Mesendoderm (in vitro differentiated cells): ENCODE results near the gene SAMD5.
A peak's percentile ranks its signal among the peaks of the same experiment; 100 is the strongest.

Experiments
- DNase-seq: peaks from one replicate; pipeline ENCODE4 v3.0.0; 2013
- H2AK5ac ChIP-seq: 2 replicates; pipeline ENCODE4 v1.6.1; 2013; ENCODE audit warnings: low read length, inconsistent platforms
- H2BK120ac ChIP-seq: 2 replicates; pipeline ENCODE4 v1.6.1; 2013; ENCODE audit warnings: low read depth, mild to moderate bottlenecking, low read length, moderate library complexity, mixed read lengths
- H2BK15ac ChIP-seq: replicated peaks from 2 replicates; pipeline ENCODE4 v1.6.1; 2013; ENCODE audit warnings: low read depth, mild to moderate bottlenecking, moderate library complexity
- H2BK5ac ChIP-seq: 2 replicates; pipeline ENCODE4 v1.6.1; 2013; ENCODE audit warnings: low read length, inconsistent platforms
- H3K18ac ChIP-seq: 2 replicates; pipeline ENCODE4 v1.6.1; 2013; ENCODE audit warnings: mild to moderate bottlenecking, low read length, mixed read lengths
- H3K23ac ChIP-seq: one replicate; pipeline ENCODE4 v1.6.1; 2013; ENCODE audit warnings: low read length
- H3K27ac ChIP-seq: 2 replicates; pipeline ENCODE4 v1.5.1; 2013; ENCODE audit warnings: low read depth, mild to moderate bottlenecking, inconsistent platforms, low read length, moderate library complexity
- H3K27me3 ChIP-seq: 2 replicates; pipeline ENCODE4 v1.6.1; 2013; ENCODE audit warnings: low read length, control low read depth, mild to moderate bottlenecking, inconsistent platforms; ENCODE audit not compliant: insufficient read depth, poor library complexity
- H3K36me3 ChIP-seq: 2 replicates; pipeline ENCODE4 v1.6.1; 2013; ENCODE audit warnings: low read length, inconsistent platforms; ENCODE audit not compliant: control insufficient read depth, insufficient read depth
- H3K4ac ChIP-seq: one replicate; pipeline ENCODE4 v1.6.1; 2013; ENCODE audit warnings: low read depth, mild to moderate bottlenecking, low read length, moderate library complexity
- H3K4me1 ChIP-seq: 2 replicates; pipeline ENCODE4 v1.6.1; 2013; ENCODE audit warnings: low read depth, low read length, inconsistent platforms; ENCODE audit not compliant: control insufficient read depth
- H3K4me2 ChIP-seq: 2 replicates; pipeline ENCODE4 v1.6.1; 2013; ENCODE audit warnings: low read length
- H3K4me3 ChIP-seq: 2 replicates; pipeline ENCODE4 v1.5.1; 2013; ENCODE audit warnings: mild to moderate bottlenecking, low read length
- H3K56ac ChIP-seq: one replicate; pipeline ENCODE4 v1.6.1; 2013; ENCODE audit warnings: low read length
- H3K79me1 ChIP-seq: 2 replicates; pipeline ENCODE4 v1.6.1; 2013; ENCODE audit warnings: low read length, inconsistent platforms
- H3K79me2 ChIP-seq: 2 replicates; pipeline ENCODE4 v1.6.1; 2013; ENCODE audit warnings: mild to moderate bottlenecking, low read length; ENCODE audit not compliant: control insufficient read depth, insufficient read depth
- H3K9ac ChIP-seq: 2 replicates; pipeline ENCODE4 v1.6.1; 2013; ENCODE audit warnings: low read length, inconsistent platforms
- H4K5ac ChIP-seq: one replicate; pipeline ENCODE4 v1.6.1; 2013; ENCODE audit warnings: low read length
- H4K8ac ChIP-seq: one replicate; pipeline ENCODE4 v1.6.1; 2013; ENCODE audit warnings: low read depth, mild to moderate bottlenecking, control low read depth, low read length, moderate library complexity
- WGBS: extraction: QIAGEN DNeasy Blood & Tissue Kit; methylation state at CpG from one replicate; pipeline ENCODE4 v1.1.7; 2013; ENCODE audit warnings: low lambda C conversion rate, missing lambda C conversion rate; ENCODE audit not compliant: insufficient coverage; ENCODE audit errors: extremely low coverage; 5-methylcytosine and 5-hydroxymethylcytosine counted together

Gene SAMD5

DNA sequence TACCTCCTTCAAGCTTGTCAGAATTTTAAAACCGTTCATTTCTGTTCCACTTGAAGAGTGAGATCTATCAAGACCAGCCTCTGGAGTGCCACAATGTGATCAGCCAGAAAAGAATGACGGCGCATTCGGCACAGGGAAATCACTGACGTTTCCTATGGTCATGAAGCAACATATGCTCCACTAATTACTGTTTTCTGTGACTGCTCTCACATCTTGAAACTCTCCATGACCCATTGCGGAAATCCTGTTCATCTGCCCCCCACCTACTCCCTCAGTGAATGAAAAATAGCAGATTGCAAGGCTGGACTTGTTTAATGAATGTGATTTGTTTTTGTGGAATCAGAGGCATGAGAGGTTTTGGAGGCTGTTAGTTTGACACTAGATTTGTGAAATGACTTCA, 53.2 kb downstream of the SAMD5 start:
- Histone ChIP-seq H3K36me3 (no peaks in the 10 kb centered on the region), H2BK15ac (no peak overlapping the region), H3K9ac (no peak overlapping the region), H3K4me1 (no peaks in the 10 kb centered on the region), H3K79me2 (no peaks in the 10 kb centered on the region), H2BK5ac (no peak overlapping the region), H3K18ac (peak overlapping the region; percentile 39), H4K8ac (no peak overlapping the region), H3K4ac (no peak overlapping the region), H2BK120ac (no peak overlapping the region), H3K4me3 (no peak overlapping the region), H3K23ac (no peak overlapping the region), H3K79me1 (no peaks in the 10 kb centered on the region), H2AK5ac (no peak overlapping the region), H4K5ac (no peak overlapping the region), H3K4me2 (no peak overlapping the region), H3K56ac (no peak overlapping the region), H3K27me3 (no peaks in the 10 kb centered on the region), H3K27ac (no peak overlapping the region)
- DNase-seq, result no peak
- WGBS, result no CpG with 5 or more reads among the region's 6 CpGs

- Histone ChIP-seq H3K9ac (no peak overlapping the region), H3K23ac (no peak overlapping the region), H3K4me2 (no peak overlapping the region), H2AK5ac (no peak overlapping the region), H3K79me1 (no peaks in the 10 kb centered on the region), H2BK5ac (no peak overlapping the region), H3K4me1 (no peaks in the 10 kb centered on the region), H3K36me3 (no peaks in the 10 kb centered on the region), H3K79me2 (no peaks in the 10 kb centered on the region), H3K27me3 (no peaks in the 10 kb centered on the region), H2BK120ac (no peak overlapping the region), H3K27ac (no peak overlapping the region), H4K5ac (no peak overlapping the region), H3K4me3 (no peak overlapping the region), H3K18ac (no peak overlapping the region), H2BK15ac (no peak overlapping the region), H3K56ac (no peak overlapping the region), H3K4ac (no peak overlapping the region), H4K8ac (no peak overlapping the region)
- DNase-seq, result no peak
- no CpG with 5 or more reads among the region's 2 CpGs for WGBS
These were observed 55.0 kb downstream of the SAMD5 start for GRCh38 chr6:147563472-147563871.

- no CpG with 5 or more reads among the region's 1 CpG for WGBS
- H3K27me3 ChIP-seq, result no peaks in the 10 kb centered on the region
- H3K9ac ChIP-seq, result no peak overlapping the region
These were observed 56.1 kb downstream of the SAMD5 start for GRCh38 chr6:147564556-147564955.

GRCh38 chr6:147566244-147566898, 57.9 kb downstream of the SAMD5 start:
- Histone ChIP-seq H4K5ac (no peak overlapping the region), H3K9ac (no peak overlapping the region), H3K18ac (no peak overlapping the region), H3K27me3 (no peaks in the 10 kb centered on the region), H2AK5ac (no peak overlapping the region), H3K79me2 (no peaks in the 10 kb centered on the region), H3K4me3 (no peak overlapping the region), H3K56ac (no peak overlapping the region), H3K27ac (no peak overlapping the region), H2BK5ac (no peak overlapping the region), H3K23ac (no peak overlapping the region), H3K79me1 (no peaks in the 10 kb centered on the region), H2BK120ac (no peak overlapping the region), H3K4me1 (no peaks in the 10 kb centered on the region), H3K4ac (no peak overlapping the region), H3K36me3 (no peaks in the 10 kb centered on the region), H3K4me2 (no peak overlapping the region), H4K8ac (no peak overlapping the region), H2BK15ac (no peak overlapping the region)
- no CpG with 5 or more reads among the region's 3 CpGs for WGBS
- DNase-seq, result no peak

More at GRCh38 chr6:147564556-147564955, 56.1 kb downstream of the SAMD5 start:
- no peaks in the 10 kb centered on the region for H3K4me1 ChIP-seq
- H4K5ac ChIP-seq, result no peak overlapping the region
- no peaks in the 10 kb centered on the region for H3K79me1 ChIP-seq
- no peak overlapping the region for H3K18ac ChIP-seq
- H3K79me2 ChIP-seq, result no peaks in the 10 kb centered on the region
- DNase-seq, result no peak
- no peak overlapping the region for H2BK5ac ChIP-seq
- H2BK15ac ChIP-seq, result no peak overlapping the region
- H3K23ac ChIP-seq, result no peak overlapping the region
- H2BK120ac ChIP-seq, result no peak overlapping the region
- H3K4me3 ChIP-seq, result no peak overlapping the region
- no peak overlapping the region for H3K27ac ChIP-seq
- H3K4ac ChIP-seq, result no peak overlapping the region
- no peak overlapping the region for H3K56ac ChIP-seq
- H3K4me2 ChIP-seq, result no peak overlapping the region
- no peaks in the 10 kb centered on the region for H3K36me3 ChIP-seq
- no peak overlapping the region for H2AK5ac ChIP-seq
- H4K8ac ChIP-seq, result no peak overlapping the region

- H3K27me3 ChIP-seq, result no peaks in the 10 kb centered on the region
- no peaks in the 10 kb centered on the region for H3K79me2 ChIP-seq
- no peak overlapping the region for H3K18ac ChIP-seq
- H2AK5ac ChIP-seq, result no peak overlapping the region
- no peak overlapping the region for H3K23ac ChIP-seq
- no peaks in the 10 kb centered on the region for H3K79me1 ChIP-seq
- no peak overlapping the region for H3K4me2 ChIP-seq
- no peak overlapping the region for H3K4ac ChIP-seq
- no CpG with 5 or more reads among the region's 3 CpGs for WGBS
- no peak for DNase-seq
- H2BK15ac ChIP-seq, result no peak overlapping the region
- no peaks in the 10 kb centered on the region for H3K4me1 ChIP-seq
- no peak overlapping the region for H2BK5ac ChIP-seq
- no peak overlapping the region for H2BK120ac ChIP-seq
- H3K9ac ChIP-seq, result no peak overlapping the region
- no peak overlapping the region for H3K56ac ChIP-seq
- no peak overlapping the region for H4K8ac ChIP-seq
- H3K4me3 ChIP-seq, result no peak overlapping the region
- no peak overlapping the region for H4K5ac ChIP-seq
- no peaks in the 10 kb centered on the region for H3K36me3 ChIP-seq
- H3K27ac ChIP-seq, result no peak overlapping the region
These were observed 58.8 kb downstream of the SAMD5 start for GRCh38 chr6:147567141-147567805.
